Fibroblast of lung (primary cell): Measurements from ENCODE around the gene RPA3.

Experiments used
- EZH2 ChIP-seq: IDR thresholded peaks from 2 replicates; pipeline ENCODE4 v1.5.1; 2012; ENCODE audit warnings: low read length, control low read depth, mild to moderate bottlenecking; ENCODE audit errors: missing control alignments
- TF ChIP-seq, protein P1 (sequence below), 2 donors: IDR thresholded peaks in 1 of 2; conservative IDR thresholded peaks in 1 of 2; 1 replicate in 1 of 2; 2 replicates in 1 of 2; pipeline ENCODE4 v1.5.1; 2011 to 2012; ENCODE audit warnings: low read length in 2 of 2, control low read depth in 1 of 2, inconsistent platforms in 1 of 2, low read depth in 1 of 2, mild to moderate bottlenecking in 1 of 2

DNA sequence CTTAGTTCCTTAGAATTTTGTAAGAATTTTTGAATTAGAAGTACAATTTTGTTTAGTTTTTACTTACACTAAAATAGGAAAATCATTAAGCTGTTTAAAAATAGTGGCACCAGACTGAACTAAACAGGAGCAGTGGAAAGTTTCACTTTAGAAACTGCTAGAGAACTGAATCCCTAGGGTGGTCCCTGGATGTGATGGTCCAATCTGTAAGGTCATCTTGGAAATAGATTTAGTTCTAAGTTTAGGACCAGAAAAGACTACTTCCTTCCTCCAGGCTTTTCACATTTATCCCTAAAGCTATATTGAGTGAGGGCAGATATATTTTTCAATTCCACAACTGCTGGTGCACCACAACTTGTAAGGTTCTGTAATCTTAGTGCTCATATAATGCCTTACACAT is 19.0 kb downstream of the RPA3 start:
- TF ChIP-seq, protein P1, sequence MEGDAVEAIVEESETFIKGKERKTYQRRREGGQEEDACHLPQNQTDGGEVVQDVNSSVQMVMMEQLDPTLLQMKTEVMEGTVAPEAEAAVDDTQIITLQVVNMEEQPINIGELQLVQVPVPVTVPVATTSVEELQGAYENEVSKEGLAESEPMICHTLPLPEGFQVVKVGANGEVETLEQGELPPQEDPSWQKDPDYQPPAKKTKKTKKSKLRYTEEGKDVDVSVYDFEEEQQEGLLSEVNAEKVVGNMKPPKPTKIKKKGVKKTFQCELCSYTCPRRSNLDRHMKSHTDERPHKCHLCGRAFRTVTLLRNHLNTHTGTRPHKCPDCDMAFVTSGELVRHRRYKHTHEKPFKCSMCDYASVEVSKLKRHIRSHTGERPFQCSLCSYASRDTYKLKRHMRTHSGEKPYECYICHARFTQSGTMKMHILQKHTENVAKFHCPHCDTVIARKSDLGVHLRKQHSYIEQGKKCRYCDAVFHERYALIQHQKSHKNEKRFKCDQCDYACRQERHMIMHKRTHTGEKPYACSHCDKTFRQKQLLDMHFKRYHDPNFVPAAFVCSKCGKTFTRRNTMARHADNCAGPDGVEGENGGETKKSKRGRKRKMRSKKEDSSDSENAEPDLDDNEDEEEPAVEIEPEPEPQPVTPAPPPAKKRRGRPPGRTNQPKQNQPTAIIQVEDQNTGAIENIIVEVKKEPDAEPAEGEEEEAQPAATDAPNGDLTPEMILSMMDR (conservative IDR thresholded peaks at IDR 0.05 in 1 of 2, IDR thresholded peaks at IDR 0.05 in 1 of 2; ENCODE audit: low read depth in 1 of 2, low read length in 2 of 2), result no peak
- no peak for TF ChIP-seq EZH2
